ENCODE measurements around the gene FOXP1.
A peak's percentile ranks its signal among the peaks of the same experiment; 100 is the strongest.

FOXP1 gene

GRCh38 chr3:71130471-71131374 is 452.8 kb downstream of the FOXP1 start:
- H3K27ac ChIP-seq (ENCODE audit: insufficient read depth, low read depth, low read length, poor library complexity, severe bottlenecking): no peak overlapping the region
- 41 to 48% methylated on average over 16 to 19 of the region's 19 CpGs for WGBS, 2 experiments
- H3K4me1 ChIP-seq (ENCODE audit: control insufficient read depth, insufficient read depth, low read length): peaks cover 25% of the 10 kb centered on the region
- peak overlapping the region; percentile 18 for H3K4me3 ChIP-seq (ENCODE audit: insufficient read depth, low read depth, low read length)
- no peaks in the 10 kb centered on the region for H3K9me3 ChIP-seq (ENCODE audit: control insufficient read depth, low read length)
- no peaks in the 10 kb centered on the region for H3K27me3 ChIP-seq (ENCODE audit: control insufficient read depth, insufficient read depth, low read length, poor library complexity, severe bottlenecking)
- H3K36me3 ChIP-seq (ENCODE audit: control insufficient read depth, insufficient read depth, low read length): no peaks in the 10 kb centered on the region

GRCh38 chr3:71129611-71130431 is 453.7 kb downstream of the FOXP1 start:
- H3K4me1 ChIP-seq (ENCODE audit: control insufficient read depth, insufficient read depth, low read length): peaks cover 25% of the 10 kb centered on the region
- H3K27me3 ChIP-seq (ENCODE audit: control insufficient read depth, insufficient read depth, low read length, poor library complexity, severe bottlenecking): no peaks in the 10 kb centered on the region
- H3K36me3 ChIP-seq (ENCODE audit: control insufficient read depth, insufficient read depth, low read length): no peaks in the 10 kb centered on the region
- peak overlapping the region; percentile 36 for H3K27ac ChIP-seq (ENCODE audit: insufficient read depth, low read depth, low read length, poor library complexity, severe bottlenecking)
- no peaks in the 10 kb centered on the region for H3K9me3 ChIP-seq (ENCODE audit: control insufficient read depth, low read length)
- 40 to 44% methylated on average over 10 to 13 of the region's 13 CpGs for WGBS, 2 experiments
- H3K4me3 ChIP-seq (ENCODE audit: insufficient read depth, low read depth, low read length): peak overlapping the region; percentile 18

- no peak overlapping the region for H3K4me3 ChIP-seq (ENCODE audit: insufficient read depth, low read depth, low read length)
- H3K9me3 ChIP-seq (ENCODE audit: control insufficient read depth, low read length): no peaks in the 10 kb centered on the region
- H3K27me3 ChIP-seq (ENCODE audit: control insufficient read depth, insufficient read depth, low read length, poor library complexity, severe bottlenecking): no peaks in the 10 kb centered on the region
- H3K4me1 ChIP-seq (ENCODE audit: control insufficient read depth, insufficient read depth, low read length): peaks cover 25% of the 10 kb centered on the region
- H3K27ac ChIP-seq (ENCODE audit: insufficient read depth, low read depth, low read length, poor library complexity, severe bottlenecking): no peak overlapping the region
- no peaks in the 10 kb centered on the region for H3K36me3 ChIP-seq (ENCODE audit: control insufficient read depth, insufficient read depth, low read length)
- 82 to 91% methylated on average over 5 to 6 of the region's 6 CpGs for WGBS, 2 experiments
These were observed 454.6 kb downstream of the FOXP1 start for GRCh38 chr3:71128961-71129360.

- 93 to 94% methylated on average over 7 of the region's 7 CpGs for WGBS, 2 experiments
- Histone ChIP-seq H3K9me3 (ENCODE audit: control insufficient read depth, low read length) (no peaks in the 10 kb centered on the region), H3K27ac (ENCODE audit: insufficient read depth, low read depth, low read length, poor library complexity, severe bottlenecking) (no peak overlapping the region), H3K36me3 (ENCODE audit: control insufficient read depth, insufficient read depth, low read length) (no peaks in the 10 kb centered on the region), H3K4me3 (ENCODE audit: insufficient read depth, low read depth, low read length) (no peak overlapping the region), H3K4me1 (ENCODE audit: control insufficient read depth, insufficient read depth, low read length) (peaks cover 25% of the 10 kb centered on the region), H3K27me3 (ENCODE audit: control insufficient read depth, insufficient read depth, low read length, poor library complexity, severe bottlenecking) (no peaks in the 10 kb centered on the region)
These were observed 455.7 kb downstream of the FOXP1 start for GRCh38 chr3:71127844-71128243.

GRCh38 chr3:71127052-71127831 is 456.3 kb downstream of the FOXP1 start:
- Histone ChIP-seq H3K27ac (ENCODE audit: insufficient read depth, low read depth, low read length, poor library complexity, severe bottlenecking) (no peak overlapping the region), H3K36me3 (ENCODE audit: control insufficient read depth, insufficient read depth, low read length) (no peaks in the 10 kb centered on the region), H3K27me3 (ENCODE audit: control insufficient read depth, insufficient read depth, low read length, poor library complexity, severe bottlenecking) (no peaks in the 10 kb centered on the region), H3K9me3 (ENCODE audit: control insufficient read depth, low read length) (no peaks in the 10 kb centered on the region), H3K4me1 (ENCODE audit: control insufficient read depth, insufficient read depth, low read length) (peaks cover 25% of the 10 kb centered on the region), H3K4me3 (ENCODE audit: insufficient read depth, low read depth, low read length) (no peak overlapping the region)
- WGBS, 2 experiments: 89% methylated on average over 6 to 7 of the region's 7 CpGs

GRCh38 chr3:71125738-71126137 is 457.8 kb downstream of the FOXP1 start:
- H3K36me3 ChIP-seq (ENCODE audit: control insufficient read depth, insufficient read depth, low read length): no peaks in the 10 kb centered on the region
- 98 to 100% methylated on average over 1 of the region's 1 CpG for WGBS, 2 experiments
- H3K4me1 ChIP-seq (ENCODE audit: control insufficient read depth, insufficient read depth, low read length): peaks cover 18% of the 10 kb centered on the region
- no peaks in the 10 kb centered on the region for H3K9me3 ChIP-seq (ENCODE audit: control insufficient read depth, low read length)
- H3K27me3 ChIP-seq (ENCODE audit: control insufficient read depth, insufficient read depth, low read length, poor library complexity, severe bottlenecking): no peaks in the 10 kb centered on the region
- no peak overlapping the region for H3K27ac ChIP-seq (ENCODE audit: insufficient read depth, low read depth, low read length, poor library complexity, severe bottlenecking)
- no peak overlapping the region for H3K4me3 ChIP-seq (ENCODE audit: insufficient read depth, low read depth, low read length)

GRCh38 chr3:71124048-71124447 is 459.5 kb downstream of the FOXP1 start:
- Histone ChIP-seq H3K9me3 (ENCODE audit: control insufficient read depth, low read length) (no peaks in the 10 kb centered on the region), H3K27me3 (ENCODE audit: control insufficient read depth, insufficient read depth, low read length, poor library complexity, severe bottlenecking) (no peaks in the 10 kb centered on the region), H3K27ac (ENCODE audit: insufficient read depth, low read depth, low read length, poor library complexity, severe bottlenecking) (no peak overlapping the region), H3K4me1 (ENCODE audit: control insufficient read depth, insufficient read depth, low read length) (peaks cover 5% of the 10 kb centered on the region), H3K4me3 (ENCODE audit: insufficient read depth, low read depth, low read length) (no peak overlapping the region), H3K36me3 (ENCODE audit: control insufficient read depth, insufficient read depth, low read length) (no peaks in the 10 kb centered on the region)
- 96 to 100% methylated on average over 1 of the region's 1 CpG for WGBS, 2 experiments

GRCh38 chr3:71122641-71123040 is 460.9 kb downstream of the FOXP1 start:
- no peak overlapping the region for H3K4me3 ChIP-seq (ENCODE audit: insufficient read depth, low read depth, low read length)

GRCh38 chr3:71121429-71122167 is 461.9 kb downstream of the FOXP1 start:
- 83 to 92% methylated on average over 3 of the region's 3 CpGs for WGBS, 2 experiments
- H3K27ac ChIP-seq (ENCODE audit: insufficient read depth, low read depth, low read length, poor library complexity, severe bottlenecking): no peak overlapping the region

More at GRCh38 chr3:71122641-71123040, 460.9 kb downstream of the FOXP1 start:
- Histone ChIP-seq H3K27ac (ENCODE audit: insufficient read depth, low read depth, low read length, poor library complexity, severe bottlenecking) (no peak overlapping the region), H3K36me3 (ENCODE audit: control insufficient read depth, insufficient read depth, low read length) (no peaks in the 10 kb centered on the region), H3K27me3 (ENCODE audit: control insufficient read depth, insufficient read depth, low read length, poor library complexity, severe bottlenecking) (no peaks in the 10 kb centered on the region), H3K4me1 (ENCODE audit: control insufficient read depth, insufficient read depth, low read length) (peaks cover 2% of the 10 kb centered on the region), H3K9me3 (ENCODE audit: control insufficient read depth, low read length) (no peaks in the 10 kb centered on the region)
- 93 to 95% methylated on average over 4 of the region's 4 CpGs for WGBS, 2 experiments

More at GRCh38 chr3:71121429-71122167, 461.9 kb downstream of the FOXP1 start:
- Histone ChIP-seq H3K4me3 (ENCODE audit: insufficient read depth, low read depth, low read length) (no peak overlapping the region), H3K36me3 (ENCODE audit: control insufficient read depth, insufficient read depth, low read length) (no peaks in the 10 kb centered on the region), H3K9me3 (ENCODE audit: control insufficient read depth, low read length) (no peaks in the 10 kb centered on the region), H3K4me1 (ENCODE audit: control insufficient read depth, insufficient read depth, low read length) (no peaks in the 10 kb centered on the region), H3K27me3 (ENCODE audit: control insufficient read depth, insufficient read depth, low read length, poor library complexity, severe bottlenecking) (no peaks in the 10 kb centered on the region)

Measured in ectodermal cell (in vitro differentiated cells).